NCI-H2081 treated with DMSO at 0.1 percent for 48 hours (cell line): ENCODE measurements around the gene SDK2.

Source experiments
- DNase-seq: peaks from one replicate; lab custom pipeline; 2025; lab: John Stamatoyannopoulos, UW

The SDK2 gene

GRCh38 chr17:73390221-73390620, 254.0 kb downstream of the SDK2 start:
- no peak for DNase-seq

GRCh38 chr17:73389411-73389810, 254.8 kb downstream of the SDK2 start:
- no peak for DNase-seq

- DNase-seq, result no peak
These were observed 255.7 kb downstream of the SDK2 start for GRCh38 chr17:73388578-73388905.

GRCh38 chr17:73387746-73388577, 256.3 kb downstream of the SDK2 start:
- DNase-seq, result no peak

GRCh38 chr17:73386561-73386960, 257.7 kb downstream of the SDK2 start:
- no peak for DNase-seq

- no peak for DNase-seq
These were observed 259.3 kb downstream of the SDK2 start for GRCh38 chr17:73384926-73385325.

- DNase-seq, result no peak
These were observed 263.7 kb downstream of the SDK2 start for GRCh38 chr17:73380439-73381106.

GRCh38 chr17:73379826-73380225, 264.4 kb downstream of the SDK2 start:
- no peak for DNase-seq

- no peak for DNase-seq
These were observed 265.2 kb downstream of the SDK2 start for GRCh38 chr17:73378974-73379470.

GRCh38 chr17:73376636-73377035, 267.6 kb downstream of the SDK2 start:
- no peak for DNase-seq

- no peak for DNase-seq
These were observed 268.1 kb downstream of the SDK2 start for GRCh38 chr17:73376152-73376551.

- DNase-seq, result no peak
These were observed 272.4 kb downstream of the SDK2 start for GRCh38 chr17:73371836-73372235.

- no peak for DNase-seq
These were observed 273.0 kb downstream of the SDK2 start for GRCh38 chr17:73371285-73371684.

- DNase-seq, result peak; percentile 25
These were observed 274.3 kb downstream of the SDK2 start for GRCh38 chr17:73369817-73370490.

- DNase-seq, result no peak
These were observed 275.1 kb downstream of the SDK2 start for GRCh38 chr17:73369111-73369521.

GRCh38 chr17:73368085-73368631, 276.1 kb downstream of the SDK2 start:
- DNase-seq, result no peak

- no peak for DNase-seq
These were observed 278.2 kb downstream of the SDK2 start for GRCh38 chr17:73365906-73366623.

GRCh38 chr17:73365301-73365874, 278.9 kb downstream of the SDK2 start:
- no peak for DNase-seq

GRCh38 chr17:73364155-73364522, 280.1 kb downstream of the SDK2 start:
- no peak for DNase-seq

GRCh38 chr17:73363442-73364154, 280.6 kb downstream of the SDK2 start:
- DNase-seq, result no peak

- DNase-seq, result no peak
These were observed 281.5 kb downstream of the SDK2 start for GRCh38 chr17:73362697-73363096.
